Measurements from ENCODE around the gene TXNRD1.
A peak's percentile ranks its signal among the peaks of the same experiment; 100 is the strongest.

TXNRD1 gene

DNA sequence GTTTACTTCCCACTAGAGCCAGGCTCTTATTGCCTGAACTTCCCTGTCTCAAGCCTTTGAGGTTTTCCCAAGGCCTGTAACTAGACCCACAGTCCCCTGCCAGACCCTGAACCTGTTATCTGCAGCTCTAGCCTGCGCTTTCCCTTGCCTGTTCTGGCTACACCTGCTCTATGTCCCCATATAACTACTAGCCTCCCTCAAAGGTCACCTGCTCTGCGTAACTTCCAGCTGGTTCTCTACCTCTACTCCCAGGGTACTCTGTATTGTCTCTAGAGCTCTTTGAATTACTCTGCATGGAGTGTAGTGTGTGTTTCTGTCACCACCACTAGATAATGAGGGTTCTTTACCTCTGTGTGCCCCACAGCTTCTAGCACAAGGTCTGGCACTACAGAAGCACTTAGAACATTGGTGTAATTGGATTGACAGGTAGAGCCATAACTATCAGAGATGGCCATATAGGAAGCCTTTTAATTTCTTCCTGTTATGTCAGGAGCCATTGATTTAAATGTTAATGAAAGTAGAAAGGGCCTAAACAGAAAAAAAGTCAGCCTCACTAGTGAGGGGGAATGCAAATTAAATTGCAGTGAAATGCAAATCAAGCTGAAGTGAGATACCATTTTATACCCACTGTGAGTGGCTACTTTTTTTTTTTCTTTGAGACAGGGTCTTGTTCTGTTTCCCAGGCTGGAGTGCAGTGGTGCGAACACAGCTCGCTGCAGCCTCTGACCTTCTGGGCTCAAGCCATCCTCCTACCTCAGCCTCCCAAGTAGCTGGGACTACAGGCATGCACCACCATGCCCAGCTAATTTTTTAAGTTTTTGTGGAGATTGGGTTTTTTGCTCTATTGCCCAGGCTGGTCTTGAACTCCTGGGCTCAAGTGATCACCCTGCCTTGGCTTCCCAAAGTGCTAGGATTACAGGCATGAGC lies 135.7 kb downstream of the TXNRD1 start:
- Mint-ChIP-seq H3K9me3 (no peaks in the 10 kb centered on the region), H3K27ac (no peak overlapping the region)
- CTCF ChIA-PET = interaction anchor here (1.7 kb wide), 1 partner anchor 8 kb away, joined by 3 read pairs; no protein-coding TSS in a partner anchor

DNA sequence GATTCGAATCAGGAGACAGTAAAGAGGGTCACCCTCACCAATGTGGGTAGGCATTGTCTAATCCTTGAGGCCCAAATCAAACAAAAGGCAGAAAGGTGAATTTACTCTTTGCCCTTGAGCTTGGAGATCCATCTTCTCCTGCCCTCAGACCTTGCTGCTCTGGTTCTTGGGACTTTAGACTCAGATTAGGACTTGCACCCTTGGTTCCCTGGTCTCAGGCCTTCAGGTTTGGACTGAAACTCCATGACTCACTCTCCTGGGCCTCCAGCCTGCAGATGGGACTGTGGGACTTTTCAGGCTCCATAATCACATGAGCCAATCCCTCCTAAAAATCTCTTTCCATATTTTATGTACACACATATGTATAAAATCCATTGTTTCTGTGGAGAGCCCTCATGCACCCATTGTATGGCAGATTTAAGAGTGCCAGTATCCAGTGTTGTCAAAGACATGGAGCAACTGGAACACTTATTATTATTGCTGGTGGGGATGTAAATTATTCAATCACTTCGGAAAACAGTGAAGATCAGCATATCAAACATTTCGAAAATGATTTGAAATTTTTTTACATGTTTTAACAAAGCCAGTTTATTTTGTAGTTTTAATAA lies 136.6 kb downstream of the TXNRD1 start:
- Mint-ChIP-seq H3K4me3 (no peak overlapping the region), H3K27me3 (no peaks in the 10 kb centered on the region), H3K9me3 (no peaks in the 10 kb centered on the region), H3K4me1 (no peaks in the 10 kb centered on the region), H3K27ac (no peak overlapping the region), H3K36me3 (peaks cover 32% of the 10 kb centered on the region)
- no peak for DNase-seq
- CTCF ChIA-PET = interaction anchor here (1.7 kb wide), 1 partner anchor 9 kb away, joined by 3 read pairs; no protein-coding TSS in a partner anchor

More for the DNA sequence above, 135.7 kb downstream of the TXNRD1 start:
- no peak for DNase-seq
- no peaks in the 10 kb centered on the region for H3K4me1 Mint-ChIP-seq
- H3K4me3 Mint-ChIP-seq = no peak overlapping the region
- H3K36me3 Mint-ChIP-seq = peaks cover 34% of the 10 kb centered on the region
- no peaks in the 10 kb centered on the region for H3K27me3 Mint-ChIP-seq

DNA sequence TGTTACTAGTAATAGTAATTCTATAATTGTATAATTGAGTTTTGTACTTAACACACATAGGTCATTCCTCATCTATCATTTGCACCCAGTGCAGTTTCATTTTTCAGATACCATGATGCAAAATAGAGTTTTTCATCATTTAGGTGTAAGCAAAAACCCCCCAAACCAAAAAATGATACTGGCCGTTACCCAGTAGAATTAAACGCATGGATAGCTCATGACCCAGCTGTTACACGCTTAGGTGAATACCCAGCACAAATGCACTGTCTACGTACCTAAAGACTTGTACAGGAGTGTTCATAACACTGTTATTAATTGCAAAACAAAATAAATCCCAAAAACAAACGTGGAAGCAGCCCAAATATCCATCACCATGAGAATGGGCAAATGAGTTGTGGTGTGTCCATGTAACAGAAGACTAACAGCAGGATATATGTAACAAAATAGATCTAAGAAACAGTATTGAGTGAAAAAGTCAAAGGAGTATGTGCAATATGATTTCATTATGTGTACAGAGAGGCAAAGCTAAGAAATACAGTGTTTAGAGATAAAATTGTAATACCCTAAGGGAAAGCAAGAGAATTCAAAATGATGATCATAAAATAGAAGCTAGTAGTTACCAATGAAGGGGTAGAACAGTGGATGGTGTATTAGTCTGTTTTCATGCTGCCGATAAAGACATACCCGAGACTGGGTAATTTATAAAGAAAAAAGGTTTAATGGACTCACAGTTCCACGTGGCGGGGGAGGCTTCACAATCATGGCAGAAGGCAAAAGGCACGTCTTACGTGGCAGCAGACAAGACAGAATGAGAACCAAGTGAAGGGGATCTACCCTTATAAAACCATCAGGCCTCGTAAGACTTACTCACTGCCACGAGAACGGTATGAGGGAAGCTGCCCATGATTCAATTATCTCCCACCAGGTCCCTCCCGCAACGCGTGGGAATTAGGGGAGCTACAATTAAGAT lies 137.7 kb downstream of the TXNRD1 start:
- H3K36me3 Mint-ChIP-seq = peaks cover 23% of the 10 kb centered on the region
- DNase-seq = no peak
- H3K27me3 Mint-ChIP-seq = no peaks in the 10 kb centered on the region
- no peaks in the 10 kb centered on the region for H3K9me3 Mint-ChIP-seq
- CTCF ChIA-PET = no interaction called here
- peak overlapping the region; percentile 42 for H3K27ac Mint-ChIP-seq
- peaks cover 1% of the 10 kb centered on the region for H3K4me1 Mint-ChIP-seq
- H3K4me3 Mint-ChIP-seq = no peak overlapping the region

DNA sequence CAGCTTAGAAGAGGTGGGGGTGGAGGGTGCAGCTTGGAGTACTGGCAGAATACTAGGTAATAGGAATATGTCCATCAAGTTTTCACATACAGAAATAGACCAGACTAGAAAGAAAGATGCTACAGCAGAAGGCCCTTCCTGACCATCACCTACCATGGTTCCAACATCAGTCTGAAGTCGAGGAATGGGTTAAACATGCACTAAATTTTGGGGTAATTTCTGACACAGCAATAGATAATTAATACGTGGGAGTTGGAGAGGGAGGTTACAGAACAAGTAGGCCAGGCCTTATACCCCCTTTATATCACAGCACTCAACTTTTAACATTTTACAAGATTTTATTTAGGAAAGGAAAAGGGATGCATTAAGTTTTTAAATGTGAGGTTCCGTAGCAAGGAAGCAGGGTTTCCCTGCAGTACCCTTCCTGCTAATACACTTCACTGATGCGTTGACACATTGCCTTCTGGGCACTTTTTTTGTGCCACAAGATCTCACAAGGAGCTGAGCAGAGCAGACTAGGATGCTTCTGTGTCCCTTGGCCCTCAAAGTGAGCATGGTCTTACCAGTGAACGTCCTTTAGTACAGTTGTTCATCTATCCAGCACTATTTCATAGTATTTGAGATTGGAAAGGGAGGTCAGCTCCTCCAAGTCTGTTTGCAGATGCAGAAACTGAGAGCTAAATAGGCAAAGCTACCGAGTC lies 138.7 kb downstream of the TXNRD1 start:
- peaks cover 3% of the 10 kb centered on the region for H3K4me1 Mint-ChIP-seq
- H3K27me3 Mint-ChIP-seq = no peaks in the 10 kb centered on the region
- no peaks in the 10 kb centered on the region for H3K9me3 Mint-ChIP-seq
- H3K27ac Mint-ChIP-seq = no peak overlapping the region
- CTCF ChIA-PET = interaction anchor here (1.0 kb wide), 1 partner anchor 154 kb away, joined by 3 read pairs; no protein-coding TSS in a partner anchor
- peaks cover 16% of the 10 kb centered on the region for H3K36me3 Mint-ChIP-seq
- DNase-seq = no peak
- H3K4me3 Mint-ChIP-seq = no peak overlapping the region

DNA sequence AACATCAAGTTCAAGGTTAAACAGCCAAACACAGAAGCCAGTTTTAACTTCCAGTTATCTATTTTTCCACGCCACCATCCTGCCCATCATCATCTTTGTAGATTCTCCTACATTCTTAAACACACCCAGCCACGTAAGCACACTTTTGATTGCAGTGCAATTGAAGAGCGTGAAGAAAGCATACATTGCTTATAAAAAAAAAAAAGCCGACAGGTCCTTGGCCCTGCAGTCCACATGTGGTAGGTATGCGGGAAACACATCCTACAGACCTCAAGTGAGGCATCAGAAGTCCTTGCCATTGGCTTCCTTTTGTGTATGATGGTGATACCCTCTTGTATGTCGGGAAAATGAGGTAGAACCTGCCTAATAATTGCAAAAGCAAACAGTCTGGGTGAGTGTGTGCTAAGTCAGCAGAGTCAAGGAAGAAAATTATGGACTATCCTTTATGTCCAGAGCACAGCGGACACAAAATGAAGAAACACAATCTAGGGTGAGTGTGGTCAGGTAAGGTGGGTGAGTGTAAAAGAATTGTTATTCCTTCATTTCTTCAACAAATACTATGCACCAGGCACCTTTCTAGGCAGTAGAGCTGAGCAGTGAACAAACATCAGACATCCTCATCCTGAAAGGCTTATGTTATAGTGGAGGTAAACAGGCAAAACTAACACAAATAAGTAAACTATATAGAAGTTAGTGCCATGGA lies 139.4 kb downstream of the TXNRD1 start:
- Mint-ChIP-seq H3K27ac (no peak overlapping the region), H3K4me3 (no peak overlapping the region), H3K36me3 (peaks cover 13% of the 10 kb centered on the region), H3K4me1 (peaks cover 3% of the 10 kb centered on the region), H3K27me3 (no peaks in the 10 kb centered on the region), H3K9me3 (no peaks in the 10 kb centered on the region)
- CTCF ChIA-PET = interaction anchor here (1.0 kb wide), 1 partner anchor 155 kb away, joined by 3 read pairs; no protein-coding TSS in a partner anchor
- DNase-seq = no peak

DNA sequence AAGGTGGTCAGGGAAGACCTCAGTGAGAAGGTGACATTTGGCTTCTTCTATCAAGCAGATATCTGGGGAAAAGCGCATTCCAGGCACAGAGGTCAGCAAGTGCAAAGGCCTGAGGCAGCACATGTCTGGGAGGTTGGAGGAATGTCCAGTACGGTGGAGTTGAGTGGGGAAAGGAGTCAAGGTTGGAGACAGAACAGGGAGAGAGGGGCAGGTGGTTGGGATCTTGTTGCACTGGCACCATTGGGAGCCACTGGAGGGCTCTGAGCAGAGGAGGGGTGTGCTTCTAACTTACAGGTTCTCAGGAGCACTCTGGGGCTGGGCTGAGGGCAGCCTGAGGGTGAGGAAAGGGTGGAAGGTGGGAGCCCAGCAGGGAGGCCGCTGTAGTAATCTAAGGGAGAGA lies 140.1 kb downstream of the TXNRD1 start:
- no peaks in the 10 kb centered on the region for H3K27me3 Mint-ChIP-seq
- H3K27ac Mint-ChIP-seq = no peak overlapping the region
- H3K9me3 Mint-ChIP-seq = no peaks in the 10 kb centered on the region
- CTCF ChIA-PET = no interaction called here
- peaks cover 10% of the 10 kb centered on the region for H3K36me3 Mint-ChIP-seq
- no peak for DNase-seq
- H3K4me3 Mint-ChIP-seq = no peak overlapping the region
- H3K4me1 Mint-ChIP-seq = peaks cover 3% of the 10 kb centered on the region

DNA sequence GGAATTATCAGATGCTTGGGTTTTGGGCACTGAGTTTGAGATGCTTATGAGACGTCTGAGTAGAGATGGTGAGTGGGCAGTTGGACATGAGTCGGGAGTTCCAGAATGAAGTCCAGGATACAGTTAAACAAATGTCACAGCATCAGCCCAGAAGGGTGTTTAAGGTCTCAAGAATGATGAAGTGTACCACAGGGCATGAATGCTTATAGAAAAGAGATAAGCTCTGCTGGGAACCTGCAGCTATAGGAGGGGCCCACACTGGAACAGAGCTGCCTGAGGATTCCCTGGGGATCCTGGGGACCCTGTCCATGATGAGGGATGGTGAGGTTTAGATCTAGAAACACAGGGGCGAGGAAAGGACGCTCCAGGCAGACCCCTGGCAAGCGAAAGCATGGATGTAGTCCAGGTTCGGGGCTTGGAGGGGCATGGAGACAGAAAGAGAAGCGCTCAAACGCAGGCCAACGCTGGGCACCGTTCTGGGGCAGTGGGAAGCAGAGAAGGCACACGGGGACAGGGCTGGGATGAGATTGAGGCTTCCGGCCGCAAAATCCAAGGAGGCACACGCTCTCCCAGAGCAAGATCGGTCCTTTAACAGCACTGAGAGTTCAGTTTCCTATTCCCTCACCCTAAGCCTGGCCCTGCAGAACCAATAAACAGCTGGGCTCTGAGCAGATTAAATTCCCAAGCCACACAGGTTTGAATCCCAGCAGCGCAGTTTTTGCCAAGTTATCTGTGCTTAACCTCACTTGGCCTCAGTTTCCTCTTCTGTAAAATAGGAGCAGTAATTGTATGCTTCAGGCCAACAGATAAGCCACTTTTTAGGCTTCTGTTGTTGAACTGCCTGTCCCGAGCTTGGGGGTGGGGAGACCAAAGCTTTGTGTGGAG lies 140.9 kb downstream of the TXNRD1 start:
- Mint-ChIP-seq H3K27ac (no peak overlapping the region), H3K4me3 (no peak overlapping the region), H3K27me3 (no peaks in the 10 kb centered on the region), H3K4me1 (peaks cover 3% of the 10 kb centered on the region), H3K36me3 (peaks cover 4% of the 10 kb centered on the region), H3K9me3 (no peaks in the 10 kb centered on the region)
- no peak for DNase-seq
- CTCF ChIA-PET = interaction anchor here (0.9 kb wide), 1 partner anchor 12 kb away, joined by 3 read pairs; no protein-coding TSS in a partner anchor

DNA sequence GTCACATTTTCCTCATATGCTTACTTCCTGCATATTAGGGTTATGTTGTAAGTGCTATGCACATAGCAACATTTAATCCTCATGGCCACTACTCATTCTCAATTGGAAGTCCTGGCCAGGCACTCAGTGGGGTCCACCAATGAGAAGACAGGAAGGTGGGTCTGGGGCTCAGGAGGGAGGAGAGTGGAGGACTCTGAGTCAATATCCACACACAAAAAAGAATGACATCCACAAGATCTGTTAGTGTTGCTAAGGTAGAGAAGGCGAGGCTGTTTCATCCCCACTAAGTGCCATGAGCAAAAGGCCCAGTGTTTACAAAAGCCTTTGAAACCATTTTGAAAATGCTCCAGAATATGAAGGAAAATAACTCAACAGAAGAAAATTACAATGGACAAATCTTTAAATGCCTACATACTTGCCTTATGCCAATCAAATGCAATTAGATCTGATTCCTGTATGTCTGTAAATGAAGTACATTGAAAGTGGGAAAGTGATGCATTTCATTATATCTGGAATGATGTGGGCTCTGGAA lies 141.9 kb downstream of the TXNRD1 start:
- no peak for DNase-seq
- peaks cover 4% of the 10 kb centered on the region for H3K36me3 Mint-ChIP-seq
- no peak overlapping the region for H3K4me3 Mint-ChIP-seq
- H3K27ac Mint-ChIP-seq = no peak overlapping the region
- H3K27me3 Mint-ChIP-seq = no peaks in the 10 kb centered on the region
- CTCF ChIA-PET = interaction anchor here (0.9 to 1.9 kb wide), 4 partner anchors 13 to 158 kb away, joined by 3 to 14 read pairs (median 6); no protein-coding TSS in a partner anchor
- no peaks in the 10 kb centered on the region for H3K9me3 Mint-ChIP-seq
- H3K4me1 Mint-ChIP-seq = peaks cover 3% of the 10 kb centered on the region

DNA sequence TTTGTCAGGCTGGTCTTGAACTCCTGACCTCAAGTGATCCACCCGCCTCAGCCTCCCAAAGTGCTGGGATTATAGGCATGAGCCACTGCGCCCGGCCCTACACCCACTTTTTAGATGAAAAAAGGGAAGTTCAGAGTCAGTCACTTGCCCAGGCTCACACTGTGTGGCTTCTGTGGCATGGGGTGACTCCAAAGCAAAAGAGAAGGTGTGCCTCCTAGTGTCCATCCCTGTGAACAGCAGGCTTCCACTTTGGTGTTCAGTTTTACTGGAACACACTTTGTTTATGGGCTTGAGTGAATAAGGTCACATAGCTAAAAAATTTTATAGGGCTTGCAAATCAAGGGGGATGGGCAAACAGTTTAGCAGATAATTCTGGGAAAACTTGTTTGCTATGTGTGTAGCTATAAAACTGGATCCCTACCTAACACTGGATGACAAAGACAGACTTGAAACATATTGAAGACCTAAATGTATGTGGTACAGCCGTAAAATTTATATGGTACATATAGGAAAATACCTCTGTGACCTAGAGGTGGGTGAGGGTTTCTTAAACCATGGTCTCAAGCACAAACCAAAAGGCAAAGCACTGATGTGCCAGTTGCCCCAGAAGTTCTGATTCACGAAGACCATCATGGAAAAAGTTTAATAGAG lies 142.9 kb downstream of the TXNRD1 start:
- DNase-seq = peak; percentile 83
- H3K27ac Mint-ChIP-seq = no peak overlapping the region
- H3K4me1 Mint-ChIP-seq = peaks cover 3% of the 10 kb centered on the region
- H3K36me3 Mint-ChIP-seq = peaks cover 2% of the 10 kb centered on the region
- H3K9me3 Mint-ChIP-seq = no peaks in the 10 kb centered on the region
- CTCF ChIA-PET = interaction anchor here (0.7 to 1.9 kb wide), 14 partner anchors 10 to 1062 kb away, joined by 3 to 14 read pairs (median 4); partner anchors contain the start of gene TXNRD1
- H3K27me3 Mint-ChIP-seq = no peaks in the 10 kb centered on the region
- H3K4me3 Mint-ChIP-seq = no peak overlapping the region

DNA sequence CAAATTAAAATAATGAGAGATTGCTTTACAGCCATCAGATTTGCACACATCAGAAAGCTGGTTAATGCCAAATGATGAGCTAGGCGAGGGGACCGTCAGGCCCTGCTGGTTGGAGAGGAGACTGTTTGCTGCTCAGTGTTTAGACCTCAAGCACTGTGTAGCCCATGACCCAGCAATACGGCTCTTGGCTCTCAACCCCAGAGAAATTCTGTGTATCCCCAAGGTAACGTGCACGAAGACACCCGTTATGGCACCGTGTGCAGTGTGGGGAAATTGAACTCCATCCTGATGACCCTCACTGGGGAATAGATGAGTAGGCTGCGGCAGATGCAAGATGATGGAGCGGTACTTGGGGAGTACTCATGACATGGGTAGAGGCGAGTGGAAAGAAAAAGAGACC lies 143.6 kb downstream of the TXNRD1 start:
- Mint-ChIP-seq H3K4me3 (no peak overlapping the region), H3K27me3 (no peaks in the 10 kb centered on the region), H3K4me1 (peaks cover 3% of the 10 kb centered on the region), H3K9me3 (no peaks in the 10 kb centered on the region), H3K36me3 (no peaks in the 10 kb centered on the region), H3K27ac (no peak overlapping the region)
- CTCF ChIA-PET = interaction anchor here (0.7 to 1.9 kb wide), 11 partner anchors 9 to 173 kb away, joined by 3 to 14 read pairs (median 4); partner anchors contain the start of gene TXNRD1
- DNase-seq = no peak

DNA sequence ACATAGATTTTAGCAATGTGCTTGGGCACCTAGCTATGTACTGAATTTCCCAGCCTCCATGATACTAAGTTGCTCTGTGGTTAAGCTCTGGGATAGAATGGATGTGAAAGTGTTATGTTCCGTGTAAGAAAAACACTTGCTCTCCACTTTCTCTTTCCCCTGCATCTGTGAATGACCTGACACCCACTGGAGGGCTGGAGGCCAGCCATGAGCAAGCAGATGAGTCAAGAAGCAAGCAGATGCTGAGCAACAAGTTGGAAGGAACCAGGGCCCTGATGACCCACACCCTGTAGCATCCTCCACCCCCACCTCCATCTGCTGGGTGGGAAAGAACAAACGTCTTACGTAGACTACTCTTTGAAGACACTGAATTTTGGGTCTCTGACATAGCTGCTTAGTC lies 144.6 kb downstream of the TXNRD1 start:
- no peak overlapping the region for H3K27ac Mint-ChIP-seq
- H3K36me3 Mint-ChIP-seq = no peaks in the 10 kb centered on the region
- peaks cover 3% of the 10 kb centered on the region for H3K4me1 Mint-ChIP-seq
- no peaks in the 10 kb centered on the region for H3K9me3 Mint-ChIP-seq
- no peak overlapping the region for H3K4me3 Mint-ChIP-seq
- no peaks in the 10 kb centered on the region for H3K27me3 Mint-ChIP-seq
- no peak for DNase-seq
- CTCF ChIA-PET = interaction anchor here (0.7 to 1.7 kb wide), 2 partner anchors 160 to 406 kb away, joined by 3 read pairs; no protein-coding TSS in a partner anchor
